Neutrophil (primary cell): ENCODE measurements around the gene CLGN.
A peak's percentile ranks its signal among the peaks of the same experiment; 100 is the strongest.

ENCODE experiments used
- H3K27ac ChIP-seq: fragments of 200-600 bp; sonication (generic); 2 replicates; pipeline ENCODE4 v1.5.1; 2016; ENCODE audit warnings: mild to moderate bottlenecking, moderate library complexity
- H3K27me3 ChIP-seq: fragments of 200-600 bp; sonication (generic); 2 replicates; pipeline ENCODE4 v1.6.0; 2016; ENCODE audit warnings: mild to moderate bottlenecking
- H3K36me3 ChIP-seq: fragments of 200-600 bp; sonication (generic); 2 replicates; pipeline ENCODE4 v1.5.1; 2017
- H3K4me1 ChIP-seq, 2 experiments: fragments of 200-600 bp in 1 of 2; sonication (generic) in 1 of 2; 1 replicate in 1 of 2; 2 replicates in 1 of 2; pipeline versions ENCODE4 v1.5.1 to v1.6.1; 2013 to 2016; ENCODE audit warnings: low read depth in 1 of 2, low read length in 1 of 2, mild to moderate bottlenecking in 1 of 2, moderate library complexity in 1 of 2; ENCODE audit not compliant: control insufficient read depth in 1 of 2, insufficient read depth in 1 of 2
- H3K4me3 ChIP-seq, 2 experiments: fragments of 200-600 bp in 1 of 2; sonication (generic) in 1 of 2; 1 replicate in 1 of 2; 2 replicates in 1 of 2; pipeline ENCODE4 v1.5.1; 2013 to 2016; ENCODE audit warnings: low read depth in 1 of 2, low read length in 1 of 2, mild to moderate bottlenecking in 1 of 2, moderate library complexity in 1 of 2
- H3K9me3 ChIP-seq: fragments of 200-600 bp; sonication (generic); 2 replicates; pipeline ENCODE4 v1.5.1; 2016
- CTCF ChIP-seq: fragments of 200-600 bp; sonication (generic); IDR thresholded peaks from 2 replicates; pipeline ENCODE4 v1.5.1; 2016; ENCODE audit warnings: antibody characterized with exemption

CLGN gene

GRCh38 chr4:140363051-140363450, 64.4 kb downstream of the CLGN start:
- no peaks in the 10 kb centered on the region for H3K9me3 ChIP-seq
- no peak for TF ChIP-seq CTCF
- H3K4me3 ChIP-seq, result no peak overlapping the region
- no peak overlapping the region for H3K27ac ChIP-seq
- no peaks in the 10 kb centered on the region for H3K4me1 ChIP-seq
- no peaks in the 10 kb centered on the region for H3K27me3 ChIP-seq
- no peaks in the 10 kb centered on the region for H3K36me3 ChIP-seq

GRCh38 chr4:140361099-140361498, 66.3 kb downstream of the CLGN start:
- no peak overlapping the region for H3K4me3 ChIP-seq
- TF ChIP-seq CTCF, result no peak
- H3K4me1 ChIP-seq, result no peaks in the 10 kb centered on the region
- H3K9me3 ChIP-seq, result no peaks in the 10 kb centered on the region
- H3K36me3 ChIP-seq, result no peaks in the 10 kb centered on the region
- no peak overlapping the region for H3K27ac ChIP-seq
- no peaks in the 10 kb centered on the region for H3K27me3 ChIP-seq

GRCh38 chr4:140359562-140360427, 67.7 kb downstream of the CLGN start:
- no peak overlapping the region for H3K4me3 ChIP-seq
- H3K4me1 ChIP-seq, result no peaks in the 10 kb centered on the region
- no peaks in the 10 kb centered on the region for H3K9me3 ChIP-seq
- H3K27me3 ChIP-seq, result no peaks in the 10 kb centered on the region
- H3K27ac ChIP-seq, result no peak overlapping the region
- peak; percentile 68 for TF ChIP-seq CTCF
- no peaks in the 10 kb centered on the region for H3K36me3 ChIP-seq

- H3K4me3 ChIP-seq, result no peak overlapping the region
- H3K27me3 ChIP-seq, result no peaks in the 10 kb centered on the region
- H3K27ac ChIP-seq, result no peak overlapping the region
- no peaks in the 10 kb centered on the region for H3K9me3 ChIP-seq
- H3K4me1 ChIP-seq, result no peaks in the 10 kb centered on the region
- H3K36me3 ChIP-seq, result no peaks in the 10 kb centered on the region
- no peak for TF ChIP-seq CTCF
These were observed 69.2 kb downstream of the CLGN start for GRCh38 chr4:140358281-140358680.

GRCh38 chr4:140357868-140358267, 69.6 kb downstream of the CLGN start:
- H3K27me3 ChIP-seq, result no peaks in the 10 kb centered on the region
- H3K4me3 ChIP-seq, result no peak overlapping the region
- no peaks in the 10 kb centered on the region for H3K4me1 ChIP-seq
- no peaks in the 10 kb centered on the region for H3K9me3 ChIP-seq
- no peak overlapping the region for H3K27ac ChIP-seq
- TF ChIP-seq CTCF, result no peak
- no peaks in the 10 kb centered on the region for H3K36me3 ChIP-seq
